ENCODE results near the gene KPTN.

DNA sequence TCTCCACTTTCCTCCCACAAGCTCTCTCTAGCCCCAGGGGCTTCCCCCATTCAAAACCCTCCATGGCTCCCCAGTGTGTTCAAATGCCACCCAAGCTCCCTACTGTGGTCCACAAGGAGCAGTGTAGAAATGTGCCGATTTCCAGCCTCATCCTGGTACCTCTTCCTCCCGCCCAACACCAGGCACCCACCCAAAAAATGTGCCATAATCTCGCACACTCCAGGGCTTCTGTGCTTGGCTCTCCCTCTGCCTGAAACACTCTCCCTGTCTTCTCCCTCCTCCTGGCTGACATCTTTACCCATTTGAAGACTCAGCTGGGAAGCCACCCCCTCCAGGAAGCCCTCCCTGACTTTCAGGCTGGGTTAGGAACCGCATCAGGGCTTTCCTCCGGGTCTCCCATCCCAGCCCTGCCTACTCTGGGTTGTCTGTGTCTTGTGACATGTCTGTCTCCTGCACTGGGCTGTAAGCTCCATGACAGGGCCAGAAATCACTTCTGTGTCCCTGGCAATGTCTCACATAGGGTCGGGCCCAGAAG lies 48.1 kb downstream of the KPTN start:
- TF ChIP-seq, protein P1, sequence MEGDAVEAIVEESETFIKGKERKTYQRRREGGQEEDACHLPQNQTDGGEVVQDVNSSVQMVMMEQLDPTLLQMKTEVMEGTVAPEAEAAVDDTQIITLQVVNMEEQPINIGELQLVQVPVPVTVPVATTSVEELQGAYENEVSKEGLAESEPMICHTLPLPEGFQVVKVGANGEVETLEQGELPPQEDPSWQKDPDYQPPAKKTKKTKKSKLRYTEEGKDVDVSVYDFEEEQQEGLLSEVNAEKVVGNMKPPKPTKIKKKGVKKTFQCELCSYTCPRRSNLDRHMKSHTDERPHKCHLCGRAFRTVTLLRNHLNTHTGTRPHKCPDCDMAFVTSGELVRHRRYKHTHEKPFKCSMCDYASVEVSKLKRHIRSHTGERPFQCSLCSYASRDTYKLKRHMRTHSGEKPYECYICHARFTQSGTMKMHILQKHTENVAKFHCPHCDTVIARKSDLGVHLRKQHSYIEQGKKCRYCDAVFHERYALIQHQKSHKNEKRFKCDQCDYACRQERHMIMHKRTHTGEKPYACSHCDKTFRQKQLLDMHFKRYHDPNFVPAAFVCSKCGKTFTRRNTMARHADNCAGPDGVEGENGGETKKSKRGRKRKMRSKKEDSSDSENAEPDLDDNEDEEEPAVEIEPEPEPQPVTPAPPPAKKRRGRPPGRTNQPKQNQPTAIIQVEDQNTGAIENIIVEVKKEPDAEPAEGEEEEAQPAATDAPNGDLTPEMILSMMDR (IDR thresholded peaks at IDR 0.05; ENCODE audit: low read depth, low read length, missing input control) = no peak
- TF ChIP-seq HNF4A (conservative IDR thresholded peaks at IDR 0.05) (no peak), RAD21 (IDR thresholded peaks at IDR 0.05) (no peak), HNF4G (IDR thresholded peaks at IDR 0.05) (no peak), EGR1 (IDR thresholded peaks at IDR 0.05; ENCODE audit: low read depth in 2 of 2) (no peak), FOXA1 (IDR thresholded peaks at IDR 0.05) (no peak), SP1 (IDR thresholded peaks at IDR 0.05) (no peak), GABPA (IDR thresholded peaks at IDR 0.05 in 1 of 2, conservative IDR thresholded peaks at IDR 0.05 in 1 of 2) (no peak), FOXA2 (IDR thresholded peaks at IDR 0.05) (no peak), TAF1 (conservative IDR thresholded peaks at IDR 0.05) (no peak), YY1 (IDR thresholded peaks at IDR 0.05) (no peak)
- TF ChIP-seq, protein P2, sequence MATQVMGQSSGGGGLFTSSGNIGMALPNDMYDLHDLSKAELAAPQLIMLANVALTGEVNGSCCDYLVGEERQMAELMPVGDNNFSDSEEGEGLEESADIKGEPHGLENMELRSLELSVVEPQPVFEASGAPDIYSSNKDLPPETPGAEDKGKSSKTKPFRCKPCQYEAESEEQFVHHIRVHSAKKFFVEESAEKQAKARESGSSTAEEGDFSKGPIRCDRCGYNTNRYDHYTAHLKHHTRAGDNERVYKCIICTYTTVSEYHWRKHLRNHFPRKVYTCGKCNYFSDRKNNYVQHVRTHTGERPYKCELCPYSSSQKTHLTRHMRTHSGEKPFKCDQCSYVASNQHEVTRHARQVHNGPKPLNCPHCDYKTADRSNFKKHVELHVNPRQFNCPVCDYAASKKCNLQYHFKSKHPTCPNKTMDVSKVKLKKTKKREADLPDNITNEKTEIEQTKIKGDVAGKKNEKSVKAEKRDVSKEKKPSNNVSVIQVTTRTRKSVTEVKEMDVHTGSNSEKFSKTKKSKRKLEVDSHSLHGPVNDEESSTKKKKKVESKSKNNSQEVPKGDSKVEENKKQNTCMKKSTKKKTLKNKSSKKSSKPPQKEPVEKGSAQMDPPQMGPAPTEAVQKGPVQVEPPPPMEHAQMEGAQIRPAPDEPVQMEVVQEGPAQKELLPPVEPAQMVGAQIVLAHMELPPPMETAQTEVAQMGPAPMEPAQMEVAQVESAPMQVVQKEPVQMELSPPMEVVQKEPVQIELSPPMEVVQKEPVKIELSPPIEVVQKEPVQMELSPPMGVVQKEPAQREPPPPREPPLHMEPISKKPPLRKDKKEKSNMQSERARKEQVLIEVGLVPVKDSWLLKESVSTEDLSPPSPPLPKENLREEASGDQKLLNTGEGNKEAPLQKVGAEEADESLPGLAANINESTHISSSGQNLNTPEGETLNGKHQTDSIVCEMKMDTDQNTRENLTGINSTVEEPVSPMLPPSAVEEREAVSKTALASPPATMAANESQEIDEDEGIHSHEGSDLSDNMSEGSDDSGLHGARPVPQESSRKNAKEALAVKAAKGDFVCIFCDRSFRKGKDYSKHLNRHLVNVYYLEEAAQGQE (IDR thresholded peaks at IDR 0.05) = no peak
- TF ChIP-seq, protein P3, sequence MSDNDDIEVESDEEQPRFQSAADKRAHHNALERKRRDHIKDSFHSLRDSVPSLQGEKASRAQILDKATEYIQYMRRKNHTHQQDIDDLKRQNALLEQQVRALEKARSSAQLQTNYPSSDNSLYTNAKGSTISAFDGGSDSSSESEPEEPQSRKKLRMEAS (IDR thresholded peaks at IDR 0.05) = no peak
- TF ChIP-seq, protein P4, sequence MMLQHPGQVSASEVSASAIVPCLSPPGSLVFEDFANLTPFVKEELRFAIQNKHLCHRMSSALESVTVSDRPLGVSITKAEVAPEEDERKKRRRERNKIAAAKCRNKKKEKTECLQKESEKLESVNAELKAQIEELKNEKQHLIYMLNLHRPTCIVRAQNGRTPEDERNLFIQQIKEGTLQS (IDR thresholded peaks at IDR 0.05) = no peak

Measured in liver (tissue), 3 donors.